NCI-H1436 treated with DMSO at 0.1 percent for 48 hours (cell line): ENCODE measurements around the gene GALNT1.

Experiments
- DNase-seq: peaks from one replicate; lab custom pipeline; 2025; lab: John Stamatoyannopoulos, UW

GALNT1 gene

GRCh38 chr18:35721431-35722081, 140.0 kb downstream of the GALNT1 start:
- no peak for DNase-seq

GRCh38 chr18:35728676-35729075, 147.1 kb downstream of the GALNT1 start:
- no peak for DNase-seq

GRCh38 chr18:35729991-35730668, 148.6 kb downstream of the GALNT1 start:
- no peak for DNase-seq

GRCh38 chr18:35730691-35731370, 149.3 kb downstream of the GALNT1 start:
- DNase-seq: no peak

- no peak for DNase-seq
Measured at GRCh38 chr18:35731701-35732100, 150.2 kb downstream of the GALNT1 start.

GRCh38 chr18:35732162-35732561, 150.6 kb downstream of the GALNT1 start:
- no peak for DNase-seq

- no peak for DNase-seq
Measured at GRCh38 chr18:35732636-35733035, 151.1 kb downstream of the GALNT1 start.

- DNase-seq: no peak
Measured at GRCh38 chr18:35733408-35733807, 151.9 kb downstream of the GALNT1 start.

GRCh38 chr18:35736696-35737095, 155.2 kb downstream of the GALNT1 start:
- no peak for DNase-seq

GRCh38 chr18:35739778-35740177, 158.2 kb downstream of the GALNT1 start:
- DNase-seq: no peak

GRCh38 chr18:35740656-35741055, 159.1 kb downstream of the GALNT1 start:
- no peak for DNase-seq

- DNase-seq: no peak
Measured at GRCh38 chr18:35743916-35744315, 162.4 kb downstream of the GALNT1 start.

GRCh38 chr18:35745814-35746213, 164.3 kb downstream of the GALNT1 start:
- DNase-seq: no peak

- no peak for DNase-seq
Measured at GRCh38 chr18:35746826-35747339, 165.3 kb downstream of the GALNT1 start.

GRCh38 chr18:35747894-35748472, 166.4 kb downstream of the GALNT1 start:
- no peak for DNase-seq

- no peak for DNase-seq
Measured at GRCh38 chr18:35749701-35750100, 168.2 kb downstream of the GALNT1 start.

- DNase-seq: no peak
Measured at GRCh38 chr18:35750929-35751328, 169.4 kb downstream of the GALNT1 start.

- no peak for DNase-seq
Measured at GRCh38 chr18:35753306-35753910, 171.9 kb downstream of the GALNT1 start.

GRCh38 chr18:35754464-35754863, 172.9 kb downstream of the GALNT1 start:
- DNase-seq: no peak

- no peak for DNase-seq
Measured at GRCh38 chr18:35755369-35755768, 173.8 kb downstream of the GALNT1 start.

GRCh38 chr18:35756506-35757117, 175.1 kb downstream of the GALNT1 start:
- no peak for DNase-seq
